Naive B cell (primary cell): Measurements from ENCODE around the gene PTPRG. TPM values are rescaled to one million over a fixed set of nuclear protein-coding genes. Genes with fewer than 3 reads are reported as not detected.
"Not testable (repeated sequence)": the region's sequence is repeated elsewhere in the genome, so short reads cannot be mapped to it uniquely, and the experiment has no call there.

Source experiments
- ATAC-seq, 2 donors: fragments of 150-1000 bp; cut with Tn5 transposase; 2 replicates each; pipeline ENCODE4 v1.10.0; 2021; ENCODE audit warnings: low read depth in 2 of 2, mild to moderate bottlenecking in 2 of 2, moderate library complexity in 2 of 2
- DNase-seq: peaks from one replicate; pipeline ENCODE4 v3.0.0; 2022
- H3K27ac Mint-ChIP-seq, 6 donors: one replicate each; pipeline ENCODE4 v1.8.0; 2020 to 2022; ENCODE audit warnings: mild to moderate bottlenecking in 6 of 6, mixed read lengths in 6 of 6, moderate library complexity in 5 of 6, inconsistent platforms in 2 of 6
- H3K27me3 Mint-ChIP-seq, 3 donors: one replicate each; pipeline ENCODE4 v1.8.0; 2021 to 2022; ENCODE audit warnings: mixed read lengths in 3 of 3, mild to moderate bottlenecking in 1 of 3
- H3K36me3 Mint-ChIP-seq, 2 donors: one replicate each; pipeline ENCODE4 v1.8.0; 2020 to 2022; ENCODE audit warnings: mixed read lengths in 2 of 2, inconsistent platforms in 1 of 2, mild to moderate bottlenecking in 1 of 2
- H3K4me1 Mint-ChIP-seq, 3 donors: one replicate each; pipeline ENCODE4 v1.8.0; 2020 to 2022; ENCODE audit warnings: mixed read lengths in 3 of 3, inconsistent platforms in 1 of 3, mild to moderate bottlenecking in 1 of 3, moderate library complexity in 1 of 3
- H3K4me3 Mint-ChIP-seq, 8 donors: one replicate each; pipeline ENCODE4 v1.8.0; 2020 to 2022; ENCODE audit warnings: mild to moderate bottlenecking in 8 of 8, mixed read lengths in 8 of 8, moderate library complexity in 8 of 8, inconsistent platforms in 2 of 8
- H3K9me3 Mint-ChIP-seq, 7 donors: one replicate each; pipeline ENCODE4 v1.8.0; 2020 to 2022; ENCODE audit warnings: mixed read lengths in 7 of 7, mild to moderate bottlenecking in 5 of 7, inconsistent platforms in 2 of 7, moderate library complexity in 1 of 7
- polyA plus RNA-seq, 6 donors: library from polyadenylated mRNA; unstranded; fragments of 300-500 nt; fragmentation: Illumina TruSeq; gene quantifications; one replicate each; pipeline ENCODE4 v1.2.3, GENCODE V29; 2021; ENCODE audit warnings: low read depth in 6 of 6

PTPRG gene
- polyA plus RNA-seq, 6 donors from 2014 or later = 0.05 to 0.20 (median 0.10) TPM; not detected in 1

DNA sequence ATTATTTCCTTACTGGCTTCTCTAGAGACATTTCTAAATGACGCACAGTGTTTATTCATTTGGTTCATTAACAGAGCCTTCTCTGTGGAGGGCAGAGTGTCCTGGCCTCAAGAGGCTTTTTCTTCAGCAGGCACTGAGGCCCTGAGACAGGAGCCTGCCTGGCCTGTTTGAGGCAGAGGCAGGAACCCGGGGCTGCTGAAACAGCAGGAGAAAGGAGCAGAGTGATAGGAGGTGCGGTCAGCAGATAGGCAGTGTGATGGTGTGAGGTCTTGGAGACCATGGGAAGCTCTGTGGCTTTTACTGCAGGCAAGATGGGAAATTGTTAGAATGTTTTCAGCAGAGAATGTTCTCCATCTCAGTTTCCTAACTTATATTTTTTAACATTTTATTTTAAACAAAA is 453.7 kb downstream of the PTPRG start:
- H3K36me3 Mint-ChIP-seq = no peaks in the 10 kb centered on the region
- peaks cover 0 to 8% (median 3%) of the 10 kb centered on the region in 7 donors for H3K9me3 Mint-ChIP-seq
- no peak overlapping the region for H3K4me3 Mint-ChIP-seq
- no peak overlapping the region for H3K27ac Mint-ChIP-seq
- ATAC-seq (no peak), DNase-seq (no peak)
- H3K4me1 Mint-ChIP-seq = no peaks in the 10 kb centered on the region
- H3K27me3 Mint-ChIP-seq = no peaks in the 10 kb centered on the region

DNA sequence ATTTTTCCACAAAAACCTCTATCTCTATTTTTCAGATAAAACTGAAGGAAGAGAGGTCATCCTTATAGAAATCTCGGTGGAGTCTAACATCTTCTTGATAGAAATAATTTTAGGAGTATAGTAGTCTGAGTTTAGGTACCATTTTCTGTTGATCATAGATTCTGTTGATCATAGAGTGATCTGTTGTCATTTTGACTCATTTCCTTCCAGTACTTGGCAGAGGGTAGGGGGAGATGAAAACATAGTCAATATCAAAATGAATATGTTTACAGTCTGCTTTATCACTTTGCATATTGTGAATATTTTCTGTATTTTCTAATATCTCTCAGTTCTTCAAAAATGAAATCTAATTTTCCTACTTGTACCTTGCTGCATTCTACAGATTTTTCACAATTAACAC is 458.5 kb downstream of the PTPRG start:
- no peaks in the 10 kb centered on the region for H3K27me3 Mint-ChIP-seq
- no peak overlapping the region for H3K4me3 Mint-ChIP-seq
- no peak overlapping the region for H3K27ac Mint-ChIP-seq
- DNase-seq (no peak), ATAC-seq (no peak)
- peaks cover 0 to 8% (median 3%) of the 10 kb centered on the region in 7 donors for H3K9me3 Mint-ChIP-seq
- no peaks in the 10 kb centered on the region for H3K36me3 Mint-ChIP-seq
- H3K4me1 Mint-ChIP-seq = no peaks in the 10 kb centered on the region

DNA sequence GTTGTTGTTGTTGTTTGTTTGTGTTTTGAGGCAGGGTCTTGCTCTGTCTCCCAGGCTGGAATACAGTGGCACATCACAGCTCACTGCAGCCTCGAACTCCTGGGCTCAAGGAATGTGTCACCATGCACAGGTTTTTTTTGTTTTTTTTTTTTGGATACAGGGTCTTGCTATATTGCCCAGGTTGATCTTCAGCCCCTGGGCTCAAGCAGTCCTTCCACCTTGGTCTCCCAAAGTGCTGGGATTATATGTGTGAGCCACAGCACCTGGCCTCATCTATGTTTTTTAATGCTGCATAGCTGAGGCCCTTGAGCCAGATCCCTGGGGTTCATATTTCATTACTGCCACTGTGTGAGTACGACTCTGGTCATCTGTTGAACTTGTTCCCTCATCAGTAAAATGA is 459.3 kb downstream of the PTPRG start:
- Mint-ChIP-seq H3K36me3 (no peaks in the 10 kb centered on the region), H3K9me3 (peaks cover 0 to 8% (median 3%) of the 10 kb centered on the region in 7 donors), H3K4me3 (no peak overlapping the region), H3K4me1 (no peaks in the 10 kb centered on the region), H3K27ac (no peak overlapping the region), H3K27me3 (no peaks in the 10 kb centered on the region)
- ATAC-seq (no peak), DNase-seq (no peak)

DNA sequence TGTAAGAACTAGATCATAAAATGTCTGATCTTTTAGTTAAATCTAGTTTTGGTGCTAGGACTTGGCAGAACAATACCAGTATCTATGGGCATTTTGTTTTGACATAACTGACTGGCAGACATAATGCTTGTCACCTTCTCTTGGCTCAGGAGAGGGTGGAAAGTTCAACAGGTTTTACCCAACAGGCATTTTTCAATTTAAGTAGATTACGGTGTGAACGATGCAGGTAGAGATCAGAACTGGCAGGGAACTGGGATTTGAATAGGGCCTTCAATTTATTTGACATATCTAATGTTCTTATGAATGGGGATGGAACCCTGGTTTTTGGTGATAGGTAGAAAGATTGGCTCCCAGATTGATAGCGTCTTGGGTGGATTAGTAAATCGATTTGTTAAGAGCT is 460.9 kb downstream of the PTPRG start:
- DNase-seq (no peak), ATAC-seq (no peak)
- Mint-ChIP-seq H3K36me3 (no peaks in the 10 kb centered on the region), H3K27me3 (no peaks in the 10 kb centered on the region), H3K9me3 (peaks cover 0 to 8% (median 3%) of the 10 kb centered on the region in 7 donors), H3K4me1 (no peaks in the 10 kb centered on the region), H3K27ac (no peak overlapping the region), H3K4me3 (no peak overlapping the region)

DNA sequence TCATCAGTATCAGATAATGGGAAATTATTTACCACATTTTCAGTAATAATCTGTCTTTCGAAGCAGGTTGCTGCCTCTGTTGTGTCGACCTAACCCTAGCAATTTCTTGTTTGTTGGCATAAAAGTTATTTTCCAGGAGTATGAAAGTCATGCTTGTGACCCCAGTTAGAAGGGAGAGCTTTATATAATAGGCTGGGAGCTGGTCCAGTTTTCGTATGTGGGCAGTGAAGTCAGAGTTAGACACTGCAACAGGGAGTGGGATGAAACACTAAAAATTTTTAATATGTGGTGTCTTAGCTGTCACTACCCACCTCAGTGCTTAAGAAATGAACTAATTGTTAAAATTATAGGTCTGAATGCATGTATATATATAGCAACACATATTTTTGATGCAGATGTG is 463.5 kb downstream of the PTPRG start:
- Mint-ChIP-seq H3K27me3 (no peaks in the 10 kb centered on the region), H3K4me1 (no peaks in the 10 kb centered on the region), H3K36me3 (no peaks in the 10 kb centered on the region), H3K27ac (no peak overlapping the region), H3K9me3 (no peaks in the 10 kb centered on the region), H3K4me3 (no peak overlapping the region)
- DNase-seq (no peak), ATAC-seq (no peak)

DNA sequence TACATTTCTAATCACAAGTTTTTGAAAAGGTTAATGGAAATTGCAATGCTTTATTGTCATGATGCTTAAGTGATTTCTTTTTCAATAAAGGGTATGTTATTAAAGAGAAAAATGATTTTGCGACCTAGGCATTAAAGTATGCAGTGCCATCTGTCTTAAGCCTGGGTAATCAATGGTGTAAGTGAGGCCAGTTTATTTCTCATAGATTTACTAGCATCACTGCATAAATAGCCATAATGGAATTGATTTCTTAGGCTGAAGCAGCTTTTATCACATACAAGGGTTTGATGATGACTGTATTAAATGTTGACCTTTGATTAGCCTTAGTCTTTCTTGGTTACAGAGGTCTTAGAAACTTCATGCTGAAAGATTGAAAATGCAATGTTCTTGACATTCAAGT is 464.5 kb downstream of the PTPRG start:
- H3K27ac Mint-ChIP-seq = no peak overlapping the region
- no peaks in the 10 kb centered on the region for H3K36me3 Mint-ChIP-seq
- no peak overlapping the region for H3K4me3 Mint-ChIP-seq
- ATAC-seq = no peak
- H3K27me3 Mint-ChIP-seq = no peaks in the 10 kb centered on the region
- H3K4me1 Mint-ChIP-seq = no peaks in the 10 kb centered on the region
- no peak for DNase-seq
- peaks cover 0 to 2% (median 0%) of the 10 kb centered on the region in 7 donors for H3K9me3 Mint-ChIP-seq

DNA sequence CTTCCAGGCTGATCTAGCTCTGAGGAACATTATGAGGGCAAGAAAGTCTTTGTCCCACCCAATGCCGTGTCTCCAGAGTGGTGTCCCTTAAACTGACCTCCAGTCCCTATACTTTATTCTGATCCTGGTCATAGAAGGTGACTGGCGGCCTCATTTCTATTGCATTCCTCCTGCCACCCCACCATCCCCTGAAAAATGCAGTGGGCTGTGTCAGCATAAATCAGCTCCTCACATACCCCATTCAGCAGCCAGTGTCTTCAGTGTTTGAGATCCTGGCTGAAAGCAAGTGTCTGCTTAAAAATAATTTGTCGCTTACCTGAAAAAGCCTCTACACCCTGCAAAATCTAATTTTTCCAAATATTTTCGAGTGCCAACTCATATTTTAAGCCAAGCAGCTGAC is 465.9 kb downstream of the PTPRG start:
- Mint-ChIP-seq H3K27me3 (no peaks in the 10 kb centered on the region), H3K4me1 (no peaks in the 10 kb centered on the region), H3K4me3 (no peak overlapping the region), H3K36me3 (no peaks in the 10 kb centered on the region), H3K27ac (no peak overlapping the region), H3K9me3 (peaks cover 0 to 9% (median 0%) of the 10 kb centered on the region in 7 donors)
- no peak for ATAC-seq
- DNase-seq = no peak

DNA sequence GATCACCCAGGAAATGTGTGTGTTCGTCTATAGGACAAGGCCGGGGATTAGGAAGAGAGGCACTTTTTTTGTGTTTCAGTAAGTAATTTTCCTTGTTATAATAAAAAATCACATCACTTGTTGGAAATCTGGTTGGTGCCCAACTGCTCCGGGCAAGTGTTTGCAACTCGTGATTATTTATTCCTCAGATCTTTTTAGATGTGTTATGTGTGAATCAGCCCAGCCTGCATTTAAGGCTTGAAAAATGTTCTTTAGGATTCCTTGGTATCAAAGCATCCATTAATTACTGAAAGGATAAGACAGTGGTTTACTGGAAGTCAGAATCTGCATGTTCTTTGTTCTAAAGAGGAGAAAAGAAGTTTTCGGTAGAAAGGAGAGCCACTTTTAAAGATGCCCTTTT is 466.4 kb downstream of the PTPRG start:
- ATAC-seq = no peak
- Mint-ChIP-seq H3K27ac (no peak overlapping the region), H3K36me3 (no peaks in the 10 kb centered on the region), H3K9me3 (peaks cover 0 to 9% (median 0%) of the 10 kb centered on the region in 7 donors), H3K4me3 (no peak overlapping the region), H3K27me3 (no peaks in the 10 kb centered on the region), H3K4me1 (no peaks in the 10 kb centered on the region)
- no peak for DNase-seq

DNA sequence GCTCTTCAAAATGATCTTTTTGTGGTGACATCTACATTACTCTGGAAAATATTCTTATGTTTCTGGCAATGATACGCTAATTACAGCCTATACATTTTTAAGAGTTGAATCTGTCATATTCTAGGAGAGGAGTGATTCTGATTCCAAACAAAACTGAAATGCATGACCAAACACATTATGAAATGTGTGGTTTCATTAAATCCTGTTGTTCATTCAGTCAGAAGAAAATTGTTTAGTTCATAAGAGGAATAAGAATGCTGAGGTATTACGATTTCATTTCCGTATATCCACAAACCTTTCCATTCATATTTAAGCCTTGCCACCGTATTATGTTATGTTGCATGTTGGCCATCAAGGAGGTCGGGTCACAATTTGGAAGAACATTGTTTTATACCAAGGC is 466.9 kb downstream of the PTPRG start:
- Mint-ChIP-seq H3K36me3 (no peaks in the 10 kb centered on the region), H3K4me1 (no peaks in the 10 kb centered on the region), H3K4me3 (no peak overlapping the region), H3K27ac (no peak overlapping the region), H3K27me3 (no peaks in the 10 kb centered on the region), H3K9me3 (peaks cover 0 to 9% (median 0%) of the 10 kb centered on the region in 7 donors)
- DNase-seq (no peak), ATAC-seq (no peak)

DNA sequence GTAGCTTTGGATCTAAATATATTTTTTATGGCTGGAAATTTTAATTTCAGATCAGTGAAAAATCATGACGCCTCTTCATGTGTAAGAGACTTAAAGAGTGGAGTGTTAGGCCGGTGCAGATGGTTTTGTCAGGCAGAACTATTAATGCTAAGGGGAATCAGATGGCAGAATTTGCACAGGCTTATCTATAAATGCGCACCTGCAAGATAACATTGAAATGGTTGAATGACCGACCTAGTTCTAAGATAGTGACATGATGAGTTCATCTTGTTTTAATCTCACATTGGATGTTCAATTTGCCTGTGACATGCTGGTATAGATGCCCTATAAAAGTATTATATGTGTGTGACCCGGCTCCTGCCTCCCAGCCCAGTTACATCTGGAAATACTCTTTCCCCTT is 471.4 kb downstream of the PTPRG start:
- no peaks in the 10 kb centered on the region for H3K4me1 Mint-ChIP-seq
- H3K4me3 Mint-ChIP-seq = no peak overlapping the region
- DNase-seq (no peak), ATAC-seq (no peak)
- H3K27ac Mint-ChIP-seq = no peak overlapping the region
- H3K9me3 Mint-ChIP-seq = peaks cover 0 to 9% (median 0%) of the 10 kb centered on the region in 7 donors
- no peaks in the 10 kb centered on the region for H3K27me3 Mint-ChIP-seq
- no peaks in the 10 kb centered on the region for H3K36me3 Mint-ChIP-seq

DNA sequence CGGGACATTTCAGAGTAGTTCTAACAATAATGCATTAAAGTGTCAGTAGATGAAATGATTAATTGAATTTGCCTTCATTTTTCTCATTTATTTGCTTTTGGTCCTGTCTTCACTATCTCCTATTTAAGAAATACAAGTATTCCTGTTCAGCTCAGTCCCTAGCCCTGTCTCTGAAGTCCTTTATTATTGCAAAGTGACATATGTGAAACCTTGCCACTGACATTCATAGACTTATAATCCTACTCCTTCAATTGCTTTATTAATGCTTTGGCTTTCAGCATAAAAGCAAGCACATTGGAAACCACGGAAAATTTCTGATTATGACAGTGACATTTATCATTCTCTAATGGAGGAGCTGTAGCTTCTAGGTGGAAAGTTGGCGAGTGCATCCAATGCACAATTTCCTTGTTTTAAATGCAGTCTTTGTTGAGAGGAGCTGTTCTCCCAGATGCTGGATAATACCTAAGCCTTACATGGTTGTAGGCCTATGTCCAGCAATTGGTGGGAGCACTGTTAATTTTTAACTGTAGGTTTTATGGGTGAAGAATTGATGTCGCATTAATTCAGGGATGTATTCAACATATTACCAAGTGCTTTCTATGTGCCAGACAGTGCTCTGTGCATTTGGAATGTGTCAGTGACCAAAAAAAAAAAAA is 474.2 kb downstream of the PTPRG start:
- no peak overlapping the region for H3K27ac Mint-ChIP-seq
- no peak for DNase-seq
- no peak overlapping the region for H3K4me3 Mint-ChIP-seq
- no peaks in the 10 kb centered on the region for H3K27me3 Mint-ChIP-seq
- no peak for ATAC-seq
- no peaks in the 10 kb centered on the region for H3K36me3 Mint-ChIP-seq
- H3K9me3 Mint-ChIP-seq = peaks cover 0 to 9% (median 0%) of the 10 kb centered on the region in 7 donors
- no peaks in the 10 kb centered on the region for H3K4me1 Mint-ChIP-seq

DNA sequence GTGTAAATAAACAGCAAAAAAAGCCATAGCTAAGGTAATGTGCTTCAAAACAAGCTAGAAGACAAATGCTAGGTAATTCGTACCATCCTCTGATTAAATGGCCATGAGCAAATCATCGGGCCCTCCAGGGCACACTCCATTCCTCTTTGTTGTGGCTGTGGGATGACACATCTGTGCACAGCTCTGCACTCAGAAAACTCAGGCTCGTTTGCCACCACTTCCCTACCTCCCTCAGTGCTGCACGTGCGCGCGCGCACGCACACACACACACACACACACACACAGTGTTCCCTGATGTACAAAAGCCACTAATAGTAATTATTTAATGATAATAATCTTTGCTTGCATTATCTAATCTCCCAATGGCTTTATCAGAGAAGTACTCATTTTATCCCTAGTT is 475.4 kb downstream of the PTPRG start:
- Mint-ChIP-seq H3K4me1 (no peaks in the 10 kb centered on the region), H3K36me3 (no peaks in the 10 kb centered on the region), H3K27ac (no peak overlapping the region), H3K27me3 (no peaks in the 10 kb centered on the region), H3K9me3 (peaks cover 0 to under 1% (median 0%) of the 10 kb centered on the region in 7 donors), H3K4me3 (no peak overlapping the region)
- ATAC-seq = no peak
- no peak for DNase-seq

DNA sequence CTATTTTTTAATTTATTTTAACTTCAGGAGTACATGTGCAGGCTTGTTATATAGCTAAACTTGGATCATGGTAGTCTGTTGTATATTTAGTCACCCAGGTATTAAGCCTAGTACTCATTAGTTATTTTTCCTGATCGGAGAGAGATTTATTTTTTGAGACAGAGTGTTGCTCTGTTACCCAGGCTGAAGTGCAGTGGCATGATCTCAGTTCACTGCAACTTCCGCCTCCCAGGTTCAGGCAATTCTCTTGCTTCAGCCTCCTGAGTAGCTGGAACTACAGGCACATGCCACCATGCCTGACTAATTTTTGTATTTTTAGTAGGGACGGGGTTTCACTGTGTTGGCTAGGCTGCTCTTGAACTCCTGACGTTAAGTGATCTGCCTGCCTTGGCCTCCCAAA is 477.4 kb downstream of the PTPRG start:
- H3K27ac Mint-ChIP-seq, H3K36me3 Mint-ChIP-seq, DNase-seq, ATAC-seq, H3K27me3 Mint-ChIP-seq, H3K4me3 Mint-ChIP-seq, H3K4me1 Mint-ChIP-seq, H3K9me3 Mint-ChIP-seq: not testable (repeated sequence)

DNA sequence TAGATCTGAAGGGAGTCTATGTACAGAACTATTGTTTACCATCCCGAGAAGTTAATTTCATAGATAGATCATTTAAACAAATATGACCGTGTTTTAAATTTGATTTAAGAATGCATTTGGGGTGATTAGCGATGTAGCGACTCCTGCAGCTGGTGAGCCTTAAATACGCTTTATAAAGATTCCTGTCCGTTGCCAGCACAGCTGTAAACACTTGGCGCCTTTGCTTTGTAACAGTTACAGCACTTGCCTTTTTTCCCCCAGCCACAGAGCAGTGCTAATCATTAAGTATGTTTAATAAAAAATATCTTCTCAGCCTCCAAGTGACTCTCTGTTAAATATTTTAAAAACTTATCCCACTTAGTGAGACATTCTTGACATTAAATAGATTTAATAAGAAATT is 478.2 kb downstream of the PTPRG start:
- ATAC-seq = no peak
- H3K4me3 Mint-ChIP-seq = no peak overlapping the region
- H3K4me1 Mint-ChIP-seq = no peaks in the 10 kb centered on the region
- peaks cover 0 to 4% (median 0%) of the 10 kb centered on the region in 3 donors for H3K27me3 Mint-ChIP-seq
- no peak overlapping the region for H3K27ac Mint-ChIP-seq
- no peaks in the 10 kb centered on the region for H3K36me3 Mint-ChIP-seq
- no peak for DNase-seq
- peaks cover 0 to 2% (median 0%) of the 10 kb centered on the region in 7 donors for H3K9me3 Mint-ChIP-seq

DNA sequence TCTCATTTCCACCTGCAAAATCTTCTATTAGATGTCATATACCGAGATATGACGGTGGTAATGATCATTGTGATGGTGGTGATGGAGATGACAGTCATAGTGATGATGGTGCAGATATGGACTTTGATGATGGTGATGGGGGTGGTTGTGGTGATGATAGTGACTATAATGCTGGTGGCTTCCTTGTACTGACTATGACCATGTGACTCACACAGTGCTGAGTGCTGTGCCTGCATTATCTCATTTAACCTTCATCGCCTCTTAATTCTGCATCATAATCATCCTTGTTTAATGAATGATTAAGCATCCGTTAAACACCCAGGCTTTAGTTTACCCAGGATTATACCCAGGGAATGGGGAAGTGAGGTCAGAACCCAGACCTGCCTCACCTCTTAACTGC is 480.3 kb downstream of the PTPRG start:
- Mint-ChIP-seq H3K27me3 (peaks cover 0 to 4% (median 0%) of the 10 kb centered on the region in 3 donors), H3K4me1 (no peaks in the 10 kb centered on the region), H3K36me3 (no peaks in the 10 kb centered on the region), H3K9me3 (peaks cover 0 to 2% (median 0%) of the 10 kb centered on the region in 7 donors), H3K27ac (no peak overlapping the region), H3K4me3 (no peak overlapping the region)
- no peak for DNase-seq
- no peak for ATAC-seq
